K562 (cell line): Measurements from ENCODE around the gene CLEC4F. TPM values are rescaled to one million over a fixed set of nuclear protein-coding genes. Genes with fewer than 3 reads are reported as not detected.

Source experiments
- ELF2 ChIP-seq: fragments of 250-450 bp; sonication (Bioruptor Pico); IDR thresholded peaks from 2 replicates; pipeline ENCODE4 v1.5.0; 2021; ENCODE audit warnings: mild to moderate bottlenecking
- FOSL1 ChIP-seq: fragments of 200-800 bp; sonication (Bioruptor generic); conservative IDR thresholded peaks from 2 replicates; pipeline ENCODE4 v1.6.1; 2016; ENCODE audit warnings: missing genetic modification characterization, missing compliant biosample characterization
- KHSRP ChIP-seq: fragments of 450-650 bp; IDR thresholded peaks from 2 replicates; pipeline ENCODE4 v1.6.1; 2017
- SP2 ChIP-seq: IDR thresholded peaks from 2 replicates; pipeline ENCODE4 v1.6.1; 2011; ENCODE audit warnings: mild to moderate bottlenecking, low read depth, low read length, moderate library complexity; ENCODE audit not compliant: poor library complexity, severe bottlenecking; ENCODE audit errors: extremely low read depth
- polyA plus RNA-seq, 8 experiments: library from polyadenylated mRNA; depleted of rRNA in 4 of 8; stranded (reverse) in 5 of 8; unstranded in 3 of 8; fragments of >200 nt; fragmentation: Nextera tagmentation in 2 of 8; fragmentation: Illumina TruSeq in 1 of 8; extraction: Ambion mirVana in 2 of 8; extraction: Trizol in 1 of 8; gene quantifications; 2 replicates each; pipeline versions ENCODE4 v1.2.1 to v1.2.3, GENCODE V29; 2011 to 2014; ENCODE audit warnings: inconsistent platforms in 1 of 8, missing spikeins in 1 of 8
- total RNA-seq, 7 experiments: library from RNA; depleted of rRNA in 6 of 7; stranded (reverse); fragments of >200 nt in 6 of 7; fragmentation: Illumina TruSeq in 2 of 7; extraction: Trizol in 2 of 7; gene quantifications; 2 replicates each; pipeline versions ENCODE4 v1.2.1 to v1.2.3, GENCODE V29; 2011 to 2021; ENCODE audit warnings: low replicate concordance in 1 of 7
- TF ChIP-seq, protein P1 (sequence below): sonication (generic); formaldehyde crosslinking; IDR thresholded peaks from 2 replicates; pipeline ENCODE4 v1.8.0; 2023; ENCODE audit warnings: missing genetic modification reagents, mild to moderate bottlenecking, borderline replicate concordance
- TF ChIP-seq, protein P2 (sequence below): fragments of 450-650 bp; IDR thresholded peaks from 2 replicates; pipeline ENCODE4 v1.6.1; 2016; ENCODE audit warnings: borderline replicate concordance

The CLEC4F gene
- total and polyA plus RNA-seq, 9 of the 15 experiments (the other 6 are each of a cell fraction or from before 2014, with no cell fraction given) = not detected

DNA sequence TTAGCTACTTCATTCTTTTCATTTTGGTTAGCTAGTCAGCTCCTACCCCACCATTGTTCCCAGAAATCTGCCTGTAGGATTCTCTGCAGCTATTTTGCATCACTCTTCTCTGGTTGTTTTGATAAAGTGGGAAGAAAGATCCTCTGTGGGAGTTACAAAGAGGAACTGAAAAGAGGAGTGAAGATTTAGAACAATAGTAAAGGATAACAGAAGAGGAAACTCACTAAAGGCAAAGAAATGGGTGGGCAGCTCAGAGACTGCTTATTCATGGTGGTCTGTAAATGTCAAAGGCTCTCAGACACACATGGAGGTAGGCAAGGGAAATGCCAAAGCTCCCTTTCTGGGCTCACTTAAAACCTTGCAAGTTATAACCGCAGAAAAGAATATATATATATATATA lies 32.4 kb upstream of the CLEC4F start (continued):
- TF ChIP-seq, protein P1, sequence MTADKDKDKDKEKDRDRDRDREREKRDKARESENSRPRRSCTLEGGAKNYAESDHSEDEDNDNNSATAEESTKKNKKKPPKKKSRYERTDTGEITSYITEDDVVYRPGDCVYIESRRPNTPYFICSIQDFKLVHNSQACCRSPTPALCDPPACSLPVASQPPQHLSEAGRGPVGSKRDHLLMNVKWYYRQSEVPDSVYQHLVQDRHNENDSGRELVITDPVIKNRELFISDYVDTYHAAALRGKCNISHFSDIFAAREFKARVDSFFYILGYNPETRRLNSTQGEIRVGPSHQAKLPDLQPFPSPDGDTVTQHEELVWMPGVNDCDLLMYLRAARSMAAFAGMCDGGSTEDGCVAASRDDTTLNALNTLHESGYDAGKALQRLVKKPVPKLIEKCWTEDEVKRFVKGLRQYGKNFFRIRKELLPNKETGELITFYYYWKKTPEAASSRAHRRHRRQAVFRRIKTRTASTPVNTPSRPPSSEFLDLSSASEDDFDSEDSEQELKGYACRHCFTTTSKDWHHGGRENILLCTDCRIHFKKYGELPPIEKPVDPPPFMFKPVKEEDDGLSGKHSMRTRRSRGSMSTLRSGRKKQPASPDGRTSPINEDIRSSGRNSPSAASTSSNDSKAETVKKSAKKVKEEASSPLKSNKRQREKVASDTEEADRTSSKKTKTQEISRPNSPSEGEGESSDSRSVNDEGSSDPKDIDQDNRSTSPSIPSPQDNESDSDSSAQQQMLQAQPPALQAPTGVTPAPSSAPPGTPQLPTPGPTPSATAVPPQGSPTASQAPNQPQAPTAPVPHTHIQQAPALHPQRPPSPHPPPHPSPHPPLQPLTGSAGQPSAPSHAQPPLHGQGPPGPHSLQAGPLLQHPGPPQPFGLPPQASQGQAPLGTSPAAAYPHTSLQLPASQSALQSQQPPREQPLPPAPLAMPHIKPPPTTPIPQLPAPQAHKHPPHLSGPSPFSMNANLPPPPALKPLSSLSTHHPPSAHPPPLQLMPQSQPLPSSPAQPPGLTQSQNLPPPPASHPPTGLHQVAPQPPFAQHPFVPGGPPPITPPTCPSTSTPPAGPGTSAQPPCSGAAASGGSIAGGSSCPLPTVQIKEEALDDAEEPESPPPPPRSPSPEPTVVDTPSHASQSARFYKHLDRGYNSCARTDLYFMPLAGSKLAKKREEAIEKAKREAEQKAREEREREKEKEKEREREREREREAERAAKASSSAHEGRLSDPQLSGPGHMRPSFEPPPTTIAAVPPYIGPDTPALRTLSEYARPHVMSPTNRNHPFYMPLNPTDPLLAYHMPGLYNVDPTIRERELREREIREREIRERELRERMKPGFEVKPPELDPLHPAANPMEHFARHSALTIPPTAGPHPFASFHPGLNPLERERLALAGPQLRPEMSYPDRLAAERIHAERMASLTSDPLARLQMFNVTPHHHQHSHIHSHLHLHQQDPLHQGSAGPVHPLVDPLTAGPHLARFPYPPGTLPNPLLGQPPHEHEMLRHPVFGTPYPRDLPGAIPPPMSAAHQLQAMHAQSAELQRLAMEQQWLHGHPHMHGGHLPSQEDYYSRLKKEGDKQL (CRISPR knock-in tag) = no peak
- TF ChIP-seq SP2 (no peak), KHSRP (no peak), FOSL1 (tag) (no peak), ELF2 (CRISPR knock-in tag) (no peak)
- TF ChIP-seq, protein P2, sequence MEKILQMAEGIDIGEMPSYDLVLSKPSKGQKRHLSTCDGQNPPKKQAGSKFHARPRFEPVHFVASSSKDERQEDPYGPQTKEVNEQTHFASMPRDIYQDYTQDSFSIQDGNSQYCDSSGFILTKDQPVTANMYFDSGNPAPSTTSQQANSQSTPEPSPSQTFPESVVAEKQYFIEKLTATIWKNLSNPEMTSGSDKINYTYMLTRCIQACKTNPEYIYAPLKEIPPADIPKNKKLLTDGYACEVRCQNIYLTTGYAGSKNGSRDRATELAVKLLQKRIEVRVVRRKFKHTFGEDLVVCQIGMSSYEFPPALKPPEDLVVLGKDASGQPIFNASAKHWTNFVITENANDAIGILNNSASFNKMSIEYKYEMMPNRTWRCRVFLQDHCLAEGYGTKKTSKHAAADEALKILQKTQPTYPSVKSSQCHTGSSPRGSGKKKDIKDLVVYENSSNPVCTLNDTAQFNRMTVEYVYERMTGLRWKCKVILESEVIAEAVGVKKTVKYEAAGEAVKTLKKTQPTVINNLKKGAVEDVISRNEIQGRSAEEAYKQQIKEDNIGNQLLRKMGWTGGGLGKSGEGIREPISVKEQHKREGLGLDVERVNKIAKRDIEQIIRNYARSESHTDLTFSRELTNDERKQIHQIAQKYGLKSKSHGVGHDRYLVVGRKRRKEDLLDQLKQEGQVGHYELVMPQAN = no peak
